HepG2 (cell line): Measurements from ENCODE around the gene ALB. TPM values are rescaled to one million over a fixed set of nuclear protein-coding genes. Genes with fewer than 3 reads are reported as not detected.

ENCODE experiments used
- DNMT3B ChIP-seq: conservative IDR thresholded peaks from 2 replicates; pipeline ENCODE4 v1.6.1; 2016; ENCODE audit warnings: missing biosample characterization, control low read depth
- FOSL2 ChIP-seq: sonication (generic); formaldehyde crosslinking; IDR thresholded peaks from 2 replicates; pipeline ENCODE4 v1.4.0; 2020; ENCODE audit warnings: missing genetic modification reagents
- KAT7 ChIP-seq: IDR thresholded peaks from 2 replicates; pipeline ENCODE4 v1.6.1; 2018; ENCODE audit warnings: borderline replicate concordance, missing compliant biosample characterization
- KAT8 ChIP-seq: IDR thresholded peaks from 2 replicates; pipeline ENCODE4 v1.6.1; 2016; ENCODE audit warnings: missing genetic modification reagents, missing compliant biosample characterization
- MED13 ChIP-seq: sonication (generic); formaldehyde crosslinking; IDR thresholded peaks from 2 replicates; pipeline ENCODE4 v1.5.0; 2020; ENCODE audit warnings: missing genetic modification reagents
- MIXL1 ChIP-seq: IDR thresholded peaks from 2 replicates; pipeline ENCODE4 v1.6.1; 2016
- PATZ1 ChIP-seq: sonication (generic); formaldehyde crosslinking; IDR thresholded peaks from 2 replicates; pipeline ENCODE4 v1.4.0; 2020; ENCODE audit warnings: missing genetic modification reagents
- PCBP2 ChIP-seq: fragments of 200-400 bp; formaldehyde crosslinking; optimal IDR thresholded peaks from 2 replicates; pipeline ENCODE3; 2018; ENCODE audit warnings: low read length, low read depth; ENCODE audit not compliant: poor library complexity, severe bottlenecking
- SOX6 ChIP-seq, 2 experiments: fragments of 450-650 bp in 1 of 2; sonication (generic) in 1 of 2; formaldehyde crosslinking in 1 of 2; IDR thresholded peaks; 2 replicates each; pipeline versions ENCODE4 v1.4.0 to v1.6.1; 2017 to 2020; ENCODE audit warnings: antibody characterized with exemption in 1 of 2, mild to moderate bottlenecking in 1 of 2, missing genetic modification reagents in 1 of 2
- SRSF9 ChIP-seq: fragments of 200-400 bp; formaldehyde crosslinking; IDR thresholded peaks from 2 replicates; pipeline ENCODE4 v1.6.1; 2018; ENCODE audit warnings: borderline replicate concordance, mild to moderate bottlenecking, low read depth, low read length; ENCODE audit not compliant: insufficient read depth, poor library complexity, severe bottlenecking
- STAT6 ChIP-seq: sonication (generic); formaldehyde crosslinking; IDR thresholded peaks from 2 replicates; pipeline ENCODE4 v1.4.0; 2020; ENCODE audit warnings: missing genetic modification reagents, mild to moderate bottlenecking, borderline replicate concordance
- ZNF282 ChIP-seq: fragments of 450-650 bp; IDR thresholded peaks from 2 replicates; pipeline ENCODE4 v1.6.1; 2018; ENCODE audit not compliant: partially characterized antibody
- ZNF777 ChIP-seq: sonication (generic); formaldehyde crosslinking; IDR thresholded peaks from 2 replicates; pipeline ENCODE4 v1.4.0; 2020; ENCODE audit warnings: missing genetic modification reagents
- polyA plus RNA-seq, 8 experiments: library from polyadenylated mRNA; depleted of rRNA in 3 of 8; stranded (reverse) in 7 of 8; unstranded in 1 of 8; fragments of >200 nt; fragmentation: Illumina TruSeq in 4 of 8; extraction: Trizol in 4 of 8; gene quantifications; 2 replicates each; pipeline versions ENCODE4 v1.2.1 to v1.2.3, GENCODE V29; 2011 to 2016; ENCODE audit warnings: low read depth in 4 of 8, missing spikeins in 1 of 8, mixed read lengths in 1 of 8; ENCODE audit not compliant: insufficient read depth in 1 of 8
- total RNA-seq, 5 experiments: library from RNA; depleted of rRNA; stranded (reverse); fragments of >200 nt; fragmentation: Illumina TruSeq; extraction: Trizol; gene quantifications; 2 replicates each; pipeline ENCODE4 v1.2.3, GENCODE V29; 2016; ENCODE audit warnings: low read depth in 1 of 5
- TF ChIP-seq, protein P1 (sequence below): sonication (generic); formaldehyde crosslinking; IDR thresholded peaks from 2 replicates; pipeline ENCODE4 v1.4.0; 2020; ENCODE audit warnings: mild to moderate bottlenecking, missing genetic modification reagents
- TF ChIP-seq, protein P2 (sequence below), 2 experiments: sonication (generic) in 1 of 2; formaldehyde crosslinking in 1 of 2; IDR thresholded peaks; 2 replicates each; pipeline versions ENCODE4 v1.4.0 to v1.6.1; 2016 to 2020; ENCODE audit warnings: borderline replicate concordance in 1 of 2, low read depth in 1 of 2, mild to moderate bottlenecking in 1 of 2, missing genetic modification reagents in 1 of 2

Gene ALB
- total and polyA plus RNA-seq, 2 of the 13 experiments (the other 11 are each of a cell fraction or from before 2014, with no cell fraction given), result 22,259 to 22,625 TPM

GRCh38 chr4:73404042-73404441, at the start of gene ALB (continued):
- TF ChIP-seq, protein P1, sequence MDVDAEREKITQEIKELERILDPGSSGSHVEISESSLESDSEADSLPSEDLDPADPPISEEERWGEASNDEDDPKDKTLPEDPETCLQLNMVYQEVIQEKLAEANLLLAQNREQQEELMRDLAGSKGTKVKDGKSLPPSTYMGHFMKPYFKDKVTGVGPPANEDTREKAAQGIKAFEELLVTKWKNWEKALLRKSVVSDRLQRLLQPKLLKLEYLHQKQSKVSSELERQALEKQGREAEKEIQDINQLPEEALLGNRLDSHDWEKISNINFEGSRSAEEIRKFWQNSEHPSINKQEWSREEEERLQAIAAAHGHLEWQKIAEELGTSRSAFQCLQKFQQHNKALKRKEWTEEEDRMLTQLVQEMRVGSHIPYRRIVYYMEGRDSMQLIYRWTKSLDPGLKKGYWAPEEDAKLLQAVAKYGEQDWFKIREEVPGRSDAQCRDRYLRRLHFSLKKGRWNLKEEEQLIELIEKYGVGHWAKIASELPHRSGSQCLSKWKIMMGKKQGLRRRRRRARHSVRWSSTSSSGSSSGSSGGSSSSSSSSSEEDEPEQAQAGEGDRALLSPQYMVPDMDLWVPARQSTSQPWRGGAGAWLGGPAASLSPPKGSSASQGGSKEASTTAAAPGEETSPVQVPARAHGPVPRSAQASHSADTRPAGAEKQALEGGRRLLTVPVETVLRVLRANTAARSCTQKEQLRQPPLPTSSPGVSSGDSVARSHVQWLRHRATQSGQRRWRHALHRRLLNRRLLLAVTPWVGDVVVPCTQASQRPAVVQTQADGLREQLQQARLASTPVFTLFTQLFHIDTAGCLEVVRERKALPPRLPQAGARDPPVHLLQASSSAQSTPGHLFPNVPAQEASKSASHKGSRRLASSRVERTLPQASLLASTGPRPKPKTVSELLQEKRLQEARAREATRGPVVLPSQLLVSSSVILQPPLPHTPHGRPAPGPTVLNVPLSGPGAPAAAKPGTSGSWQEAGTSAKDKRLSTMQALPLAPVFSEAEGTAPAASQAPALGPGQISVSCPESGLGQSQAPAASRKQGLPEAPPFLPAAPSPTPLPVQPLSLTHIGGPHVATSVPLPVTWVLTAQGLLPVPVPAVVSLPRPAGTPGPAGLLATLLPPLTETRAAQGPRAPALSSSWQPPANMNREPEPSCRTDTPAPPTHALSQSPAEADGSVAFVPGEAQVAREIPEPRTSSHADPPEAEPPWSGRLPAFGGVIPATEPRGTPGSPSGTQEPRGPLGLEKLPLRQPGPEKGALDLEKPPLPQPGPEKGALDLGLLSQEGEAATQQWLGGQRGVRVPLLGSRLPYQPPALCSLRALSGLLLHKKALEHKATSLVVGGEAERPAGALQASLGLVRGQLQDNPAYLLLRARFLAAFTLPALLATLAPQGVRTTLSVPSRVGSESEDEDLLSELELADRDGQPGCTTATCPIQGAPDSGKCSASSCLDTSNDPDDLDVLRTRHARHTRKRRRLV (CRISPR knock-in tag), result no peak
- TF ChIP-seq SOX6 (IDR thresholded peaks at IDR 0.05), result no peak
- peak; percentile 70; the same call in 1 of the 2 replicates for TF ChIP-seq SOX6 (CRISPR knock-in tag; IDR thresholded peaks at IDR 0.05)
- 0 out of 2 replicates have a peak, but pooled peaks have one; percentile 35 for TF ChIP-seq ZNF777
- TF ChIP-seq SRSF9, result no peak
- TF ChIP-seq, protein P2, sequence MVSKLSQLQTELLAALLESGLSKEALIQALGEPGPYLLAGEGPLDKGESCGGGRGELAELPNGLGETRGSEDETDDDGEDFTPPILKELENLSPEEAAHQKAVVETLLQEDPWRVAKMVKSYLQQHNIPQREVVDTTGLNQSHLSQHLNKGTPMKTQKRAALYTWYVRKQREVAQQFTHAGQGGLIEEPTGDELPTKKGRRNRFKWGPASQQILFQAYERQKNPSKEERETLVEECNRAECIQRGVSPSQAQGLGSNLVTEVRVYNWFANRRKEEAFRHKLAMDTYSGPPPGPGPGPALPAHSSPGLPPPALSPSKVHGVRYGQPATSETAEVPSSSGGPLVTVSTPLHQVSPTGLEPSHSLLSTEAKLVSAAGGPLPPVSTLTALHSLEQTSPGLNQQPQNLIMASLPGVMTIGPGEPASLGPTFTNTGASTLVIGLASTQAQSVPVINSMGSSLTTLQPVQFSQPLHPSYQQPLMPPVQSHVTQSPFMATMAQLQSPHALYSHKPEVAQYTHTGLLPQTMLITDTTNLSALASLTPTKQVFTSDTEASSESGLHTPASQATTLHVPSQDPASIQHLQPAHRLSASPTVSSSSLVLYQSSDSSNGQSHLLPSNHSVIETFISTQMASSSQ (IDR thresholded peaks at IDR 0.05; ENCODE audit: low read depth), result peak; percentile 91; the same call in 1 of the 2 replicates
- TF ChIP-seq, protein P2 (CRISPR knock-in tag; IDR thresholded peaks at IDR 0.05; ENCODE audit: borderline replicate concordance), result peak; percentile 92; the same call in 1 of the 2 replicates
- no peak for TF ChIP-seq FOSL2 (CRISPR knock-in tag)
- TF ChIP-seq KAT8 (CRISPR knock-in tag), result peak; percentile 75; the same call in 1 of the 2 replicates
- TF ChIP-seq PATZ1, result no peak; the same call in 1 of the 2 replicates
- TF ChIP-seq KAT7, result peak; percentile 95
- TF ChIP-seq DNMT3B, result 0 out of 2 replicates have a peak, but pooled peaks have one; percentile 26
- no peak for TF ChIP-seq ZNF282
- TF ChIP-seq MIXL1 (CRISPR knock-in tag), result peak; percentile 63
- TF ChIP-seq STAT6 (CRISPR knock-in tag), result no peak
- no peak for TF ChIP-seq PCBP2
- peak; percentile 99 for TF ChIP-seq MED13
